GM21423 (cell line): ENCODE data around the gene TEX38.
"Not testable (repeated sequence)": the region's sequence is repeated elsewhere in the genome, so short reads cannot be mapped to it uniquely, and the experiment has no call there.

Experiments used
- ATAC-seq: cut with Tn5 transposase; IDR thresholded peaks from one replicate; pipeline ENCODE4 v1.9.1; 2021; ENCODE audit warnings: mild to moderate bottlenecking, moderate library complexity; ENCODE audit not compliant: unreplicated experiment

The TEX38 gene

DNA sequence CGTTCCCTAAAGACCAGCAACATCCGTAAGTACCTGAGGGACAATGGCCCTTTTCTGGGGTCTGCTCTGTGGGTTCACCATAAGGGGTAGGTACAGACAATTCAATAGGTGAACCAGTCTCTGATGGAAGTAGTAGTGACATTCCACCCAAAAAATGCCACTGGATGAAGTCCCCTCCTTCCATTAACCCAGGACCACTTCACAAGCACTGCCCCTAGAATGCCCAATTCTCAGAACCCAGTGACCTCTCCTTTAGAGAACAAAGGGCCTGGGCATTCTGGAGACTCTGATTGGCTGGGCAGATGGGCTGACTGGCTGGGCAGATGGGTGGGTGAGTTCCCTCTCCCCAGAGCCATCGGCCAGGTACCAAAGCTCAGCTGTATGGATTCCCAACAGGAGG, at the start of gene TEX38:
TEX38 (plus strand) TSS at position 301 of the 400 bp plus-strand sequence; CDS start at position 382, 81 bp downstream.
- no peak for ATAC-seq

DNA sequence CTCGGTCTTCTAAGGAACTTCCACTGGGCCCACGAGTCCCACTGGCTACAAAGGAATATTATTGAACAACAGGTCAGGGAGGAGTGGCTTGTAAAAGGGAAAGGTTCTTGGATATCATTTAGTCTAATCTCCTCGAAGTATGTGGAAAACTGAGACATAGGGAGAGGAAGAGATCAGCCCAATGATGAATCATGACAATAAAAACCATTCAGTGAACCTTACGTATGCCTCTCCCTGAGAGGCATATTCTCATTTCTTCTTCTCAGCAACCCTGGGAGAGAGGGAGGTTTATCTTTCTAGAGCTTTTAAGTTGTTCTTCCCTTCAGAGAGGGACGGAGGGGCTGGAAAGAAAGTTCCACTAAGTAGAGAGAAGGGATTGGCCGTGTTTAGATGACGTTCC, 49.7 kb upstream of the TEX38 start:
- ATAC-seq: no peak

DNA sequence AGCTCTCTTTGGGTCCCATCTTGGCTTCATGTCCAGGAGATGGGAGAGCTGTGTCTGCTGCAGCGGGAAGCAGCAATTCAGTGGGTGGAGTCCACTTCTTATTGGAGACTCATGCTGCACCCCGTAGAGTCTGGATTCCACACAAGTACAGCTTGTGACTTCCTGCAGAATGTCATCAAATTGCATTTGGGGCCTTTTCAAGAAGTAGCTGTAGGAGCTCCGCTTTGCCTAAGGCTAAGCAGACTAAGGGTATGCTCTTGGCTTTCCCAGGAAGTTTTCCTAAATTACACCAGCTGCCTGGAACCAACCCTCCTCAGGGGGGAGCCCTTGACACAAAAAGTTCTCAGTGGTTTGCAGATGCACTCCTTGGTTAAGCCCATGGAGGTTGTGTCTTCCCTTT, 49.3 kb upstream of the TEX38 start:
- no peak for ATAC-seq

DNA sequence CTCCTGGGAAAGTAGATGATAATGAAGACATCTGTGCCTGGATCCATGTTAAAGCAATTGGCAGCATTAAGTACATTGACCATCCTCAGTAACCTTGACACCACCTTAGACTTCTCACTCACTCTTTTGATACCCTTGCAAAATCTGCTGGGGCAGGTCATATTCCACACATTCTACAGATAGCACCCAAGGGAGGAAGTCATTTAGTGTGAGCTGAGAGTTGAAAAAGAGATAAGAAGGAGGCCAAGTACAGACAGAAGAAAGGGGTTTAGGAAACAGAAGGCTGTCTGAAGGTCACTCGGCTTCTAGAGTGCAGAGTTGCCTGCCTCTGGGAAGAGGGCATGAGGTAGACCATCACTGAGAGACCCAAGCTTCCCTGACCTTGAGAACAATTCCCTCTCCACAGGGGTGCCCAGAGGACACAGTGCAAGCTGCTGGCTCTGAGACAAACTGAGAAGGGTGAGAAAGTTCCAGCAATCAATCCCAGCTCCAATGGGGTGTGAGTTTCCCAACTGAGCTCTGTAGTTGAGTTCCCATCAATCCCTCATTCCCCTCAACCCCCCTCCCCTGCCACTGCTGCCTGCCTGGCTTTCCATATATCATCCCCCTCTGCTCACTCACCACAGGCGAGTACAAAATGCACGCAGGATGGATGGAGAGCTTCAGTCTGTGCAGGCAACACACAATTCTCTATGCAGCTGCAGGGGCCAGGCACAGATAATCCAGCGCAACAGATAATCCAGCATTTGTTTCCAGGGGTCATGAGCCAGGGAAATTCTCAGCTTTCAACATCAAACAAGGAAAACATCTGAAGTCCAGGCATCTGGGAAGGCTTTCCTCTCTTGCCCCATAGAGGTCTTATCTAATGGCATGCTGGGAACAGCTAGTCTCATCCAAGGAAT, 47.7 kb upstream of the TEX38 start:
- ATAC-seq: no peak

DNA sequence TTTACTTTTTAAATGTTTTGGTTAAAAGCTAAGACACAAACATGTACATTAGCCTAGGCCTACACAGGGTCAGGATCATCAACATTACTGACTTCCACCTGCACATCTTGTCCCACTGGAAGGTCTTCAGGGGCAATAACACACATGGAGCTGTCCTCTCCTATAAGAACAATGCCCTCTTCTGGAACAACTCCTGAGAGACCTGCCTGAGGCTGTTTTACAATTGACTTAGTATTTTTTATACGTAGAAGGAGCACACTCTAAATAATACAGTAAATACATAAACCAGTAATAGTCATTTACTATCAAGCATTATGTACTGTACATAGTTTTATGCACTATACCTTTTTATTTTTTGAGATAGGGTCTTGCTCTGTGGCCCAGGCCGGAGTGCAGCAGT, 40.9 kb upstream of the TEX38 start:
- ATAC-seq: no peak

DNA sequence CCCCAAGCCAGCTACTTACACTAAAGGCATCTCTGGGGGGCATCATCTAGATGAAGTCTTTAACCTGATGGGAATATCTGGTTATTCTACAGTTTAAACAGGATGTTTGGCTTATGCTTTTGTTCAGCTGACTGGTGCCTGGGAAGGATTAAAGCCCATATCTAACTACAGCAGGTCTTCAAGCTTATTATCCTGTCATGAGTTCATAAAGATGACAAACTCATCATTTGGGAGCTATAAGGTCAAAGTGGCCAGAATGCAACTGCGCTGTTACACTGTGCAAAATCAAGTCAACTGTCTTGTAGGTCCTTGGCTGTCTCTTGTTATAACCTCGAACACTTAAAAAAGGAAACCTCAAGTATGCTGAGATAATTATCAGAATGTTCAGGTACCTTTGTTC, 36.4 kb upstream of the TEX38 start:
- ATAC-seq: no peak

DNA sequence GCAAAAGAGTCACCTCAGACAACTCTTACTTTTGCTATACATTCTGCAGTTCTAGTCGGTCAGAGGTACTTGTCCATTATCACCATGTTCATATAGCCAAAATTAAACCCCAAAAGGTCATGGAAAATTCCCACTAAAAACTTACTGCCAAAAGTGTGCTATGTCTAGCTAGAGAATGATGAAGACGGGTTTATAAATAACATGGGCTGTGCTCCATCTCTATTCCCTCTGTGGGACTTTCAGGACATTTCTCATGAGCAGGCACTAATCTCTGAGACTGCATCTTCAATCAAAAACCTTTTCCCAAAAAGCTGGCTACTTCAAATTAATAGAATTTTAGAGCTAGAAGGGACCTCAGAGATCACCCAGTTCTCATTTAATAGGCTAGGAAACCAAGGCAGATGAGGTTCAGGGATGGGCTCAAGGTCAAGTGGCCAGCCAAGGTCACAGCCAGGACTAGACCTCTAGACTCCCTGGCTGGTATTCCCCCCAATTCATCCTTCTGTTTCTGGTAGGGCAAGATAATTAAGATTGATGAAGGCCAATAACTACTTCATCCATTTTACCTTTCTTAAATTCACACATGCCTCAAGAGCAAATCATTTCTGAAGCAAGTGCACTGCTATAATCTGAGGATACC, 34.1 kb upstream of the TEX38 start:
- ATAC-seq: no peak

DNA sequence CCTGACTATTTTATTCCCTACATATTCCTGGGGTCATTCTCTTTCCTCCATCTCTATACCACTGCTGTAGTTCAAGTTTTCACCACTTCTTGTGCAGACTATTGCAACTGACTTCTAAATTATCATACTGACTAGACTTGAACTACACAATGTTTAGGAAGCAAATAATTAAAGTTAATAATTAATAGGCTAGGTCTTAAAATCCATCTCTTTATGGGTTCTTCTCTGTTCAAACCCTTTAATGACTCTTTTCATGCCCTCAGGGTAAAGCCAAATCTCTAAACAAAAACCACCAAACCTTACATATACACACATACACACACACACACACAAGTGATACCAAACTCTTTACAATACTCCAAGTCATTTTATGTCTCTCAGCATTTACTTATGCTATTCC, 32.7 kb upstream of the TEX38 start:
- no peak for ATAC-seq

DNA sequence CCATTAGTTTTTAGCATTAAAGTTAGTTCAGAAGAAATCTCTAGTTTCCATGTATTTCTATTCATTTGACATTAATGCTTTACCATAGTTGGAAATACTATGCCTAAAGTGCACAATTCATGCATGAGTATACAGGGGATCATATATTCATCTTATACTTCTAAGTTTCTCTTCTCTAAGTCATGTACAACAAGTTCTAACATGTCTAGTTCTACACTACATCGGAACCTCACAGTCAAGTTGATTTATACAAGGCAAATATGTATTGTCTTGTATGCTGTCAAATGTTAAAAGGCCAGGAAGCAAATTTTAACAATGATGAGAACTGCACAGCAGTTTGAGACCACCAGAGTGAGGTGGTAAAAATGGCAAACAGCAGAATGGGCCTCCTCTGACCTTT, 32.1 kb upstream of the TEX38 start:
- no peak for ATAC-seq

DNA sequence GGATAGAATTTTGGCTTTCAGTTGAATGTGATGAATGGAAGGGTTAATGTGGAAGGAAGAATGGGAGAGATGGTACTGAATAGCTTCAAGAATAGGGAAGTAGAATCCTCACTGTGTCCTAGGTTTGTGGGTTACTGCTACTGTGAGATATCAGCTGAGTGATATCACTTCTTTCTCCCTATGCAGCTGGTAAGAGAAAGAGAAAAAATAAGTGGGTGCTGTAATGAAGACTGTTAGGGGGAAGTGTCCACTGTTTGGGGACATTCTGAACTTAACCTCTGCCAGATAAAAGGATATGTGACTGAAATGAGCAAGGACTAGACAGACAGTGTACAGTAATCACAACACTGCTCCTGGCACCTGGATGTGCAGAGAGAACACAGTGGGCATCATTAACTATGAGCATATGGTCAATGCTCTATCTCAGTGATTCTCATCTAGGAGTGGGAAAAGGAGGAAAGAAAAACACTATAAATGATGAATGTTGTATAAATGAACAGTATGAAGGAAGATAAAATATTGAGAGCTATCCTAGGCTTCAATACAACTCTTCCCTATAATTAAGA, 29.5 kb upstream of the TEX38 start:
- ATAC-seq: no peak

DNA sequence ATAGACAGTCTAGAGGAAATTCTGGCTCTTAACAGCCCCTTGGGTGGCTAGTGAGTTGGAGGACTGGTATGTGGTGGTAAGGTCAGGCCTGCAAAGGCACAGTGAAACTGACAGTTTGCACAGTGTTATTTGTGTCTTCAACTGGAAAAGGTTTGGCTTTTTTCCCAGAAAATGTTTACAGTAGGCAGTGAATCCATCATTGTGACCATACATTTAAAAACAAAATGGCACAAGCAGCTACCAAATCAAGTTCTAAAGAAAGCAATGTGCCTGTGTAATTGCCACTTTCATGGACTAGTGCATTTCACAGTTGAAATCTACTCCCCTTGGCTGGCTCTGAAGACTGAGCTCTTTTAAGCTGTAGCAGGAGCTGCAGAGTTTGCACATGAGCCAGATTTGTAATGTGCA, 28.3 kb upstream of the TEX38 start:
- ATAC-seq: no peak

DNA sequence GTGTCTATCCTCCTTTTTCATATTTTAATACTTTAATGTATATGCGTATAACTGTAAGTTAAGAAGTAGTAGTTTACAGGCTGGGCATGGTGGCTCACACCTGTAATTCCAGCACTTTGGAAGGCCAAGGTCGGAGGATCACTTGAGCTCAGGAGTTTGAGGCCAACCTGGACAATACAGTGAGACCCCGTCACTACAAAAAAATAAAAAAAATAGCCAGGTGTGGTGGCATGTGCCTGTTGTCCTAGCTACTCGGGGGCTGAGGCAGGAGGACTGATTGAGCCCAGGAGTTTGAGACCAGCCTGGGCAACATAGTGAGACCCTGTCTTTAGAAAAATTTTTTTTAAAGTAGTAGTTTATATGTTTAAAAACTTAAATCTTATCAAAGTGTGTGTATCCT, 25.8 kb upstream of the TEX38 start:
- no peak for ATAC-seq

DNA sequence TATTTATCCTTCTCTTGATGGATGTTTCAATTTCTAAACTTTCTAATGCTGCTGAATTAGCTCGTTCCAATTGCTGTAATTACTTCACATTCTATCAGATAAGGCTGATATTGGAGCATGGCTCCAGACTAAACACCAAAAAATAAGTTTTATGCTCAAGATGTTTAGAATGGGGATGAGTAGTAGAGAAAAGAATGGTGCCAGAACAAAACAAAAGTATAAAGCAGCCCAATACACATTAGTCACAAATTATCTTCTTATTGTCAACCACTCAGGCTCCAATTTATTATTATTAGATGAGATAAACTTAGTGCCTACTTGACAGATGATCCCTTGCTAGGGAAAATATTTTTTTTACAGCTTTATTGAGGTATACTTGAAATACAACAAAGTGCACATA, 25.3 kb upstream of the TEX38 start:
- no peak for ATAC-seq

DNA sequence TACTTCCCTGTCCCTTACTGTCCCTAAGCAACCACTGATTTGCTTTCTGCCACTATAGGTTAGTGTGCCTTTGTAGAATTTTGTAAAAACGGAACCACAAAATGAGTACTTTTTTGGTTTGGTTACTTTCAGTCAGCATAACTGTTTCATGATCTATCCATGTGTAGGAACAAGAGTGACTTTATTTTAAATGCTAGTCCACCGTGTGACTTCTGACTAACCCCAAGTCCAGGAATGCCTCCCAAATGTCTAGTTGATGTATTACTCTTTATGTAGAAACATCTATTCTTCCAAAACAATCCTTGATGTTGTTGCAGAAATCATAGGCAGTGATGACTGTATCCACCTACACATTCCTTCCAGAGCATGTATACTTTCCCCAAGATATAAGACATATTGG, 24.8 kb upstream of the TEX38 start:
- ATAC-seq: no peak

DNA sequence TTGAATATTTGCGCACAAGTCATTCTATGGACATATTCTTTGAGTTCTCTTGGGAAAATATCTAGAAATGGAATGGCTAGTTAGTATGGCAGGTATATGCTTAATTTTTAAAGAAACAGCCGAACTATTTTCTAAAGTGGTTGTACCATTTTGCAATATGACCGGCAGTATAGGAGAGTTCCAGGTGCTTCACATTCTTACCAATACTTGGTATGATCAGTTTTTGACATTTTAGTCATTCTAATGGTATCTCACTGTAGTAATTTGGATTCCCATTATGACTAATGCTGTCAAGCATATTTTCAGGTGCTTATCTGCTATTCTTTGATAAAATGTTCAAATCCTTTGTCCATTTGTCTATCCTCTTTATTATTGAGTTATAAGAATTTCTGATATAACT, 24.0 kb upstream of the TEX38 start:
- ATAC-seq: no peak

DNA sequence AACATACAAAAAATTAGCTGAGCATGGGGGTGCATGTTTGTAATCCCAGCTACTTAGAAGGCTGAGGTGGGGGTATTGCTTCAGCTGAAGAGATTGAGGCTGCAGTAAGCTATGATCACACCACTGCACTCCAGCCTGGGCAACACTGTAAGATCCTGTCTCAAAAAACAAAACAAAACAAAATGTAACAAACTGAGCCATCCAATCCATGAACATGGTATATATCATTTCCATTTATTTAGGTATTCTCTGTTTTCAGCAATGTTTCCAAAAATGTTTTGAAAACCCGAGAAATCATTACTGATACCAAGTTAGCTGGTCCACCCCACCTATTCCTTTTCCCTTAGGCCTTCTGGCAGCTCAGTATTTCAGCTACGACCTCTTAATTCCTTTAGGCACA, 21.9 kb upstream of the TEX38 start:
- no peak for ATAC-seq

DNA sequence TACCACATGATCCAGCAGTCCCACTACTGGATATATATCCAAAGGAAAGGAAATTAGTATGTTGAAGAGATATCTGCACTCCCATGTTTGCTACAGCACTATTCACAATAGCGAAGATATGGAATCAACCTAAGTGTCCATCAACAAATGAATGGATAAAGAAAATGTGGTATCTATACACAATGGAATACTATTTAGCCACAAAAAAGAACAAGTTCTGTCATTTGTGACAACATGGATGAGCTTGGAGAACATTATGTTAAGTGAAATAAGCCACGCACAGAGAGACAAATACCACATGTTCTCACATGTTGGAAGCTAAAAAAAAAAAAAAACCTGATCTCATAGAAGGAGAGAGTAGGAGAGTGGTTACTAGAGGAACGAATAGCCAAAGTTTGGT, 21.2 kb upstream of the TEX38 start:
- no peak for ATAC-seq

DNA sequence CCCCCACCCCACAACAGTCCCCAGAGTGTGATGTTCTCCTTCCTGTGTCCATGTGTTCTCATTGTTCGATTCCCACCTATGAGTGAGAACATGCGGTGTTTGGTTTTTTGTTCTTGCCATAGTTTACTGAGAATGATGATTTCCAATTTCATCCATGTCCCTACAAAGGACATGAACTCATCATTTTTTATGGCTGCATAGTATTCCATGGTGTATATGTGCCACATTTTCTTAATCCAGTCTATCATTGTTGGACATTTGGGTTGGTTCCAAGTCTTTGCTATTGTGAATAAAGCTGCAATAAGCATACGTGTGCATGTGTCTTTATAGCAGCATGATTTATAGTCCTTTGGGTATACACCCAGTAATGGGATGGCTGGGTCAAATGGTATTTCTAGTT, 20.5 kb upstream of the TEX38 start:
- not testable (repeated sequence) for ATAC-seq

DNA sequence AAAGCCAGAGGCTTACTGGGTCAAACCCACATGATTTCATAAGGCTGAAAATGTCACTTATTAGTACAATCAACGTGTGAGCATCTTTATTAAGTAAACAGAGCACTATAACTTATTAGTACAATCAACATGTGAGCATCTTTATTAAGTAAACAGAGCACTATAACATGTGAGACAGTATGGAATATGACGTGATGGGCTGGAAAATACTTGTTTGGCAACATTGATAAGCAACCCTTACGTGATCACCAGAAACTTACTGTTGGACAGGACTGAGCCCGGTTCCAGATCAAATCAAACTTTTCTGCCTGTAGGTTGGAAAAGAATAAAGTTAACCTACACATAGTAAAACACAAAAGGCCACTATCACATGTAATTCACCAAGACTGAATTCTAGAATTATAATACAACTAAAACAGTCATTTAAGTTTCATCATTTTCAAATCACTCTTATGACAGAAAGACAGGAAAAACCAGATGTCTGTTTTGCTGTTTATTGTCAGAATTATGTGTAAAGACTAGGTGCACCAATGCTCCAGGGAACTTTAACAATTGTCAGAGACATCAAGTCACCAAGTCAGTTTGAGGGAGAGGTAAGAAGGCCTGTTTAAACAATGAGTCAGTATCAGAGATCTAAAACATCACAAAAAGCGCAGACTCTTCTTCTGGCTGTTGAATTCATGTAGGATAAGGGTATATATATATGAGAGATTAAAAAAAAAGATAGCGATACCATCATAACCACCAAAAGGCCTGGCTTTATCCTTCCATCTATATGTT, 19.1 kb upstream of the TEX38 start:
- no peak for ATAC-seq

DNA sequence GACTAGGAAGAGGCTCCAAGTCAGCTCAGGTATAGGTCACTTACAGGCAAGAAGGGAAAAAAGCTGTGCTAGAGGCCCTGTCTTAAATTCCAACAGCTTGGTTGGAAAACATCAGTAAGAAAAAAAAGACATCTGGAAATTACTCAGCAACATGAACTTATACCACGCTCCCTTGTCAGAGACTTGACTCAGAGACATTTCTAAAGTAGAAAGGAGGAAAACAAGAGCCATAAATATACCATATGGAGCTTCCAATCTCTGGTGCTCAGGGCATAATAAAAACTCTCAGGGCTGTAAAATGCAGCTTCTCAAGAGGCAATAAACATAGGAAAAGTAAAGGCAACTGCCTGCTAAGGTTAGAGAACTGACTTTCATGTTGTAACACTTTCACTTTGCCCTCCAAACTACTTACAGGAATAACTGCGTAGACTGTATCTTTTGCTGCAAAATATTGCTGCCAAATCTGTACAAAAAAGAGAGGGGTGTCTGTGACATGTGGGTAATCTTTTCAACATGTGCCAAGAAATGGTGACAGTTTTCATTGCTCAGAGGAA, 18.2 kb upstream of the TEX38 start:
- ATAC-seq: no peak

DNA sequence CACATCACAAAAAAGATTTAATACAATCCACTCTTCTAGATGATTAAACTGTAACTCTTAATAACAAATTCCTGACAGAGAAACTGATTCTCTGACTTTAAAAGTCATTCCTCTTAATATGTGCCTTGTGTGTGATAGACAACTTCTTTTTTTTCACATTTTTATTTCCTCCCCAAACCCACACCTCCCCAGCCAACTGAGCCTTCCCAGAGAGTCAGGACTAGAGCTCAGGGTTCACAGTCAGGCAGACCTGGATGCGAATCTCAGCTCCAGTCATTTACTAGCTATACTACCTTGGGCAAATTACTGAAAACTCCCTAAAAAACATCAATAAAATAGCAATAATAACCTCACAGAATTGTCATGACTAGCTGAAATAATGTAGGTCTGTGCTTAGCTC, 17.6 kb upstream of the TEX38 start:
- no peak for ATAC-seq
